BLaER1 (cell line): ENCODE measurements around the gene SMIM9.

Experiments used
- H3K27ac ChIP-seq: shearing (Covaris generic); formaldehyde crosslinking; 2 replicates; pipeline ENCODE4 v1.8.1; 2022
- H3K27me3 ChIP-seq: shearing (Covaris generic); formaldehyde crosslinking; 2 replicates; pipeline ENCODE4 v1.8.1; 2022
- H3K36me3 ChIP-seq: shearing (Covaris generic); formaldehyde crosslinking; 2 replicates; pipeline ENCODE4 v1.8.1; 2022
- H3K4me1 ChIP-seq: shearing (Covaris generic); formaldehyde crosslinking; 2 replicates; pipeline ENCODE4 v1.8.1; 2022
- H3K4me2 ChIP-seq: shearing (Covaris generic); formaldehyde crosslinking; 2 replicates; pipeline ENCODE4 v1.8.1; 2022
- H3K4me3 ChIP-seq: shearing (Covaris generic); formaldehyde crosslinking; 2 replicates; pipeline ENCODE4 v1.8.1; 2022
- H3K9ac ChIP-seq: shearing (Covaris generic); formaldehyde crosslinking; 2 replicates; pipeline ENCODE4 v1.8.1; 2022
- H3K9me3 ChIP-seq: shearing (Covaris generic); formaldehyde crosslinking; 2 replicates; pipeline ENCODE4 v1.8.1; 2022
- H4K20me1 ChIP-seq: shearing (Covaris generic); formaldehyde crosslinking; 2 replicates; pipeline ENCODE4 v1.8.1; 2022
- Cebpa-rat ChIP-seq: shearing (Covaris generic); IDR thresholded peaks from 2 replicates; pipeline ENCODE4 v1.8.1; 2022

The SMIM9 gene

GRCh38 chrX:154784149-154784995 is 50.1 kb downstream of the SMIM9 start:
- Histone ChIP-seq H3K4me2 (no peak overlapping the region), H3K4me3 (no peak overlapping the region), H3K27me3 (peaks cover 84% of the 10 kb centered on the region), H3K9ac (no peak overlapping the region), H3K4me1 (peaks cover 25% of the 10 kb centered on the region), H4K20me1 (peaks cover 23% of the 10 kb centered on the region), H3K27ac (no peak overlapping the region), H3K9me3 (no peaks in the 10 kb centered on the region), H3K36me3 (peaks cover 57% of the 10 kb centered on the region)
- TF ChIP-seq Cebpa-rat = no peak

- H4K20me1 ChIP-seq = peaks cover 48% of the 10 kb centered on the region
- TF ChIP-seq Cebpa-rat = no peak
- no peaks in the 10 kb centered on the region for H3K9me3 ChIP-seq
- peaks cover 80% of the 10 kb centered on the region for H3K27me3 ChIP-seq
- H3K4me1 ChIP-seq = peaks cover 19% of the 10 kb centered on the region
- H3K36me3 ChIP-seq = peaks cover 80% of the 10 kb centered on the region
- no peak overlapping the region for H3K4me2 ChIP-seq
- no peak overlapping the region for H3K4me3 ChIP-seq
- no peak overlapping the region for H3K27ac ChIP-seq
- H3K9ac ChIP-seq = no peak overlapping the region
Measured at GRCh38 chrX:154780968-154781367, 53.5 kb downstream of the SMIM9 start.

- Histone ChIP-seq H3K4me1 (peaks cover 6% of the 10 kb centered on the region), H3K36me3 (peaks cover 85% of the 10 kb centered on the region), H3K4me2 (no peak overlapping the region), H3K9me3 (no peaks in the 10 kb centered on the region), H3K27ac (no peak overlapping the region), H3K4me3 (no peak overlapping the region), H4K20me1 (peaks cover 58% of the 10 kb centered on the region), H3K27me3 (peaks cover 83% of the 10 kb centered on the region), H3K9ac (no peak overlapping the region)
- TF ChIP-seq Cebpa-rat = no peak
Measured at GRCh38 chrX:154779261-154779660, 55.2 kb downstream of the SMIM9 start.

- Histone ChIP-seq H3K9ac (no peak overlapping the region), H3K27me3 (peaks cover 58% of the 10 kb centered on the region), H3K4me2 (no peak overlapping the region), H3K27ac (no peak overlapping the region), H3K9me3 (peaks cover 11% of the 10 kb centered on the region), H3K4me3 (no peak overlapping the region), H4K20me1 (peaks cover 66% of the 10 kb centered on the region), H3K36me3 (peaks cover 90% of the 10 kb centered on the region), H3K4me1 (no peaks in the 10 kb centered on the region)
- no peak for TF ChIP-seq Cebpa-rat
Measured at GRCh38 chrX:154776753-154777152, 57.7 kb downstream of the SMIM9 start.

GRCh38 chrX:154775419-154776349 is 58.8 kb downstream of the SMIM9 start:
- Histone ChIP-seq H3K4me1 (no peaks in the 10 kb centered on the region), H3K4me2 (no peak overlapping the region), H3K4me3 (no peak overlapping the region), H3K27me3 (peaks cover 48% of the 10 kb centered on the region), H3K9me3 (peaks cover 14% of the 10 kb centered on the region), H3K9ac (no peak overlapping the region), H3K27ac (no peak overlapping the region), H4K20me1 (peaks cover 68% of the 10 kb centered on the region), H3K36me3 (peaks cover 90% of the 10 kb centered on the region)
- no peak for TF ChIP-seq Cebpa-rat

GRCh38 chrX:154774622-154775021 is 59.8 kb downstream of the SMIM9 start:
- no peak overlapping the region for H3K27ac ChIP-seq
- H4K20me1 ChIP-seq = peaks cover 73% of the 10 kb centered on the region
- no peaks in the 10 kb centered on the region for H3K4me1 ChIP-seq
- H3K9me3 ChIP-seq = peaks cover 14% of the 10 kb centered on the region
- H3K9ac ChIP-seq = no peak overlapping the region
- H3K4me2 ChIP-seq = no peak overlapping the region
- TF ChIP-seq Cebpa-rat = no peak
- peaks cover 95% of the 10 kb centered on the region for H3K36me3 ChIP-seq
- peaks cover 39% of the 10 kb centered on the region for H3K27me3 ChIP-seq
- no peak overlapping the region for H3K4me3 ChIP-seq
